GM19324 (cell line): Measurements from ENCODE around the gene BOK.

ENCODE experiments used
- ATAC-seq: cut with Tn5 transposase; IDR thresholded peaks from one replicate; pipeline ENCODE4 v1.9.1; 2021; ENCODE audit warnings: mild to moderate bottlenecking, moderate library complexity; ENCODE audit not compliant: unreplicated experiment, low FRiP score

Gene BOK

GRCh38 chr2:241538838-241539615, 19.5 kb upstream of the BOK start:
- ATAC-seq, result no peak

- ATAC-seq, result no peak
Measured at GRCh38 chr2:241539616-241540374, 18.8 kb upstream of the BOK start.

GRCh38 chr2:241540401-241540770, 18.2 kb upstream of the BOK start:
- no peak for ATAC-seq

- ATAC-seq, result no peak
Measured at GRCh38 chr2:241540771-241541561, 17.6 kb upstream of the BOK start.

GRCh38 chr2:241541564-241542277, 16.8 kb upstream of the BOK start:
- no peak for ATAC-seq

GRCh38 chr2:241542278-241542605, 16.3 kb upstream of the BOK start:
- ATAC-seq, result no peak

- ATAC-seq, result no peak
Measured at GRCh38 chr2:241545106-241545505, 13.4 kb upstream of the BOK start.

GRCh38 chr2:241545523-241546473, 12.7 kb upstream of the BOK start:
- ATAC-seq, result no peak

GRCh38 chr2:241546771-241547498, 11.6 kb upstream of the BOK start:
- ATAC-seq, result no peak

GRCh38 chr2:241547781-241548450, 10.6 kb upstream of the BOK start:
- ATAC-seq, result no peak

GRCh38 chr2:241548451-241548835, 10.1 kb upstream of the BOK start:
- no peak for ATAC-seq

- ATAC-seq, result no peak
Measured at GRCh38 chr2:241550616-241551580, 7.6 kb upstream of the BOK start.

GRCh38 chr2:241551599-241551997, 6.9 kb upstream of the BOK start:
- ATAC-seq, result no peak

GRCh38 chr2:241551998-241552737, 6.4 kb upstream of the BOK start:
- ATAC-seq, result no peak

- ATAC-seq, result no peak
Measured at GRCh38 chr2:241553512-241553830, 5.1 kb upstream of the BOK start.

- no peak for ATAC-seq
Measured at GRCh38 chr2:241553981-241554380, 4.6 kb upstream of the BOK start.
